ENCODE measurements around the gene ELAPOR2. TPM values are rescaled to one million over a fixed set of nuclear protein-coding genes. Genes with fewer than 3 reads are reported as not detected.
A peak's percentile ranks its signal among the peaks of the same experiment; 100 is the strongest.

Gene ELAPOR2
- total and polyA plus RNA-seq, 2 donors (not counting 1 experiment from before 2014, with no cell fraction given) = 7.0 to 8.3 TPM

DNA sequence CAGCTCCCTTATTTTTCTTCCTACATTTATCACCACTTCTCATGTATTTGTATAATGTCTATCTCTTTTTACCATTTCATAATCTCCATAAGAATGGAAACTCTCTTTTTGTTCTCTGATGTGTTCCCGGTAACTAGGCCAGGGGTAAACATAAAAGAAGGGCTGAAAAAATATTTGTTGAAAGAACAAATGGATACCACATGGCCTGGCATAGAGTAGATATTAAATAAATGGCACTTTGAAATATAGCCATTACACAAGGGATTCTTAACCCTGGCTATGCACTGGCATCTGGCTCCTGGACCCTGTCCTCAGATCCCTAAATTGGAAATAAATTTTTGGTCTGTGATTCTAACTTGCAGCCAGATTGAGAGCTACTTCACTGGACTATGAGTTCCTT is 30.4 kb downstream of the ELAPOR2 start:
- H3K4me1 ChIP-seq (ENCODE audit: control insufficient read depth in 2 of 2, insufficient read depth in 2 of 2, low read length in 2 of 2) = peaks cover 13 to 16% of the 10 kb centered on the region in 2 donors
- H3K9ac ChIP-seq (ENCODE audit: low read length) = no peak overlapping the region
- H3K36me3 ChIP-seq (replicated peaks in 1 of 2; ENCODE audit: control extremely low read depth in 1 of 2, control insufficient read depth in 1 of 2, extremely low read depth in 1 of 2, insufficient read depth in 2 of 2, low read length in 1 of 2) = no peaks in the 10 kb centered on the region
- no peak overlapping the region for H3K4me3 Mint-ChIP-seq
- WGBS (ENCODE audit: insufficient coverage) = no CpG with 5 or more reads among the region's 1 CpG
- ChIA-PET POLR2A (interaction anchor here (0.5 kb wide), 1 partner anchor 123 kb away, joined by 7 read pairs; the partner anchor contains the start of gene DMTF1), CTCF (no interaction called here)
- H3K27me3 Mint-ChIP-seq = peaks cover 6% of the 10 kb centered on the region
- H3K27ac ChIP-seq (ENCODE audit: low read length in 2 of 2) = no peak overlapping the region
- peaks cover 0 to 6% (median 1%) of the 10 kb centered on the region in 3 donors for H3K9me3 ChIP-seq (ENCODE audit: control extremely low read depth in 1 of 3, control insufficient read depth in 2 of 3, insufficient read depth in 1 of 3, low read length in 2 of 3)
- no peak for DNase-seq
- no peak for ATAC-seq (ENCODE audit: low read depth)
- H4K20me1 ChIP-seq (ENCODE audit: control insufficient read depth, insufficient read depth, low read length, poor library complexity, severe bottlenecking) = no peaks in the 10 kb centered on the region
- peaks cover 6% of the 10 kb centered on the region for H3K4me1 Mint-ChIP-seq
- H3K27ac Mint-ChIP-seq = no peak overlapping the region
- no peak overlapping the region for H2AFZ ChIP-seq (ENCODE audit: insufficient read depth, low read depth, low read length, poor library complexity, severe bottlenecking)
- intact Hi-C loops (cut with micrococcal nuclease) = no loop called here
- H3K27me3 ChIP-seq (replicated peaks in 1 of 4; ENCODE audit: control extremely low read depth in 1 of 4, control insufficient read depth in 3 of 4, insufficient read depth in 4 of 4, low read length in 3 of 4) = no peaks in the 10 kb centered on the region
- no peaks in the 10 kb centered on the region for H3K9me3 Mint-ChIP-seq (ENCODE audit: insufficient read depth)
- H3K79me2 ChIP-seq (ENCODE audit: control insufficient read depth, insufficient read depth, low read length) = peaks cover 11% of the 10 kb centered on the region
- no peak for TF ChIP-seq EZH2 (IDR thresholded peaks at IDR 0.05; ENCODE audit: borderline replicate concordance, insufficient read depth, low read depth, low read length, poor library complexity, severe bottlenecking)
- TF ChIP-seq, protein P1, sequence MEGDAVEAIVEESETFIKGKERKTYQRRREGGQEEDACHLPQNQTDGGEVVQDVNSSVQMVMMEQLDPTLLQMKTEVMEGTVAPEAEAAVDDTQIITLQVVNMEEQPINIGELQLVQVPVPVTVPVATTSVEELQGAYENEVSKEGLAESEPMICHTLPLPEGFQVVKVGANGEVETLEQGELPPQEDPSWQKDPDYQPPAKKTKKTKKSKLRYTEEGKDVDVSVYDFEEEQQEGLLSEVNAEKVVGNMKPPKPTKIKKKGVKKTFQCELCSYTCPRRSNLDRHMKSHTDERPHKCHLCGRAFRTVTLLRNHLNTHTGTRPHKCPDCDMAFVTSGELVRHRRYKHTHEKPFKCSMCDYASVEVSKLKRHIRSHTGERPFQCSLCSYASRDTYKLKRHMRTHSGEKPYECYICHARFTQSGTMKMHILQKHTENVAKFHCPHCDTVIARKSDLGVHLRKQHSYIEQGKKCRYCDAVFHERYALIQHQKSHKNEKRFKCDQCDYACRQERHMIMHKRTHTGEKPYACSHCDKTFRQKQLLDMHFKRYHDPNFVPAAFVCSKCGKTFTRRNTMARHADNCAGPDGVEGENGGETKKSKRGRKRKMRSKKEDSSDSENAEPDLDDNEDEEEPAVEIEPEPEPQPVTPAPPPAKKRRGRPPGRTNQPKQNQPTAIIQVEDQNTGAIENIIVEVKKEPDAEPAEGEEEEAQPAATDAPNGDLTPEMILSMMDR (IDR thresholded peaks at IDR 0.05) = no peak
- H3K4me3 ChIP-seq (ENCODE audit: control extremely low read depth in 1 of 5, extremely low read depth in 1 of 5, insufficient read depth in 1 of 5, low read depth in 2 of 5, low read length in 4 of 5) = no peak overlapping the region
- H3K4me2 ChIP-seq (replicated peaks; ENCODE audit: low read depth, low read length, poor library complexity, severe bottlenecking) = no peak overlapping the region

DNA sequence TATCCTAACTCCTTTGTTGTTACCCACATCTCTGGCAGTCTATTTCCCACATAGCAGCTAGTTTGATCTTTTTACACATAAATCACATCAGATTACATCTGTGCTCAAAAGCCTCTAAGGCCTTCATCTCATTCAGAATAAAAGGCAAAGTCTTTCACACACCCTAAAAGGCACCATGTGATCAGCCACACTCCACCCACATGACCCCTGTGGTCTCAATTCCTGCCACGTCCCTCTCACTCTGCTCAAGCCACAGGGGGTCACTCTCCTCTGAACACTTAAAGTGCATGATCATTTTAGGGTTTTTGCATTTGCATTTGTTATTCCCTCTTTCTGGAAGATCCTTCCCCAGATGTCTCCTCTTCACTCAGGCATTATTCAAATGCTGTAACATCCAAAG is 30.8 kb downstream of the ELAPOR2 start:
- Histone ChIP-seq H3K4me2 (replicated peaks; ENCODE audit: low read depth, low read length, poor library complexity, severe bottlenecking) (no peak overlapping the region), H3K9ac (ENCODE audit: low read length) (no peak overlapping the region), H3K9me3 (ENCODE audit: control extremely low read depth in 1 of 3, control insufficient read depth in 2 of 3, insufficient read depth in 1 of 3, low read length in 2 of 3) (peaks cover 0 to 6% (median 1%) of the 10 kb centered on the region in 3 donors), H3K36me3 (replicated peaks in 1 of 2; ENCODE audit: control extremely low read depth in 1 of 2, control insufficient read depth in 1 of 2, extremely low read depth in 1 of 2, insufficient read depth in 2 of 2, low read length in 1 of 2) (no peaks in the 10 kb centered on the region), H4K20me1 (ENCODE audit: control insufficient read depth, insufficient read depth, low read length, poor library complexity, severe bottlenecking) (no peaks in the 10 kb centered on the region), H3K4me1 (ENCODE audit: control insufficient read depth in 2 of 2, insufficient read depth in 2 of 2, low read length in 2 of 2) (peaks cover 13 to 16% of the 10 kb centered on the region in 2 donors), H3K79me2 (ENCODE audit: control insufficient read depth, insufficient read depth, low read length) (peaks cover 11% of the 10 kb centered on the region), H3K27ac (ENCODE audit: low read length in 2 of 2) (peak overlapping the region in 1 of 2 donors; percentile 0), H3K4me3 (ENCODE audit: control extremely low read depth in 1 of 5, extremely low read depth in 1 of 5, insufficient read depth in 1 of 5, low read depth in 2 of 5, low read length in 4 of 5) (no peak overlapping the region), H2AFZ (ENCODE audit: insufficient read depth, low read depth, low read length, poor library complexity, severe bottlenecking) (no peak overlapping the region), H3K27me3 (replicated peaks in 1 of 4; ENCODE audit: control extremely low read depth in 1 of 4, control insufficient read depth in 3 of 4, insufficient read depth in 4 of 4, low read length in 3 of 4) (no peaks in the 10 kb centered on the region)
- ChIA-PET CTCF (interaction anchor here (1.5 kb wide), 1 partner anchor 207 kb away, joined by 4 read pairs; no protein-coding TSS in a partner anchor), POLR2A (interaction anchor here (0.5 to 0.6 kb wide), 2 partner anchors 124 to 652 kb away, joined by 4 to 7 read pairs; partner anchors contain the start of gene DMTF1)
- Mint-ChIP-seq H3K27ac (no peak overlapping the region), H3K4me1 (peaks cover 6% of the 10 kb centered on the region), H3K4me3 (no peak overlapping the region), H3K27me3 (peaks cover 6% of the 10 kb centered on the region), H3K9me3 (ENCODE audit: insufficient read depth) (no peaks in the 10 kb centered on the region)
- intact Hi-C loops (cut with micrococcal nuclease) = no loop called here
- 63% methylated on average over 1 of the region's 1 CpG for WGBS (ENCODE audit: insufficient coverage)
- DNase-seq (no peak), ATAC-seq (ENCODE audit: low read depth) (no peak)
- no peak for TF ChIP-seq EZH2 (IDR thresholded peaks at IDR 0.05; ENCODE audit: borderline replicate concordance, insufficient read depth, low read depth, low read length, poor library complexity, severe bottlenecking)
- TF ChIP-seq, protein P1 (IDR thresholded peaks at IDR 0.05) = no peak
